HCT116 (cell line): ENCODE data around the gene TNC. TPM values are rescaled to one million over a fixed set of nuclear protein-coding genes. Genes with fewer than 3 reads are reported as not detected.

ENCODE experiments used
- ATAC-seq: fragments of 200-7000 bp; cut with Tn5 transposase; 2 replicates; pipeline ENCODE4 v1.9.1; 2020; ENCODE audit warnings: mild to moderate bottlenecking, moderate library complexity
- BruUV-seq: library from RNA; stranded (reverse); fragments of 400-500 nt; replicated peaks from 2 replicates; lab custom pipeline; 2021; lab: Mats Ljungman, UMichigan
- CTCF ChIA-PET: fragments of 300-600 bp; sonication (Branson Sonifier 250); formaldehyde crosslinking; loops from one replicate; lab custom pipeline; 2021; ENCODE audit warnings: antibody characterized with exemption; lab: Charles Lee
- POLR2A ChIA-PET: fragments of 300-600, 350-600 bp; sonication (Branson Sonifier 250); formaldehyde crosslinking; loops from one replicate; lab custom pipeline; 2021; ENCODE audit warnings: antibody characterized with exemption; lab: Charles Lee
- RAD21 ChIA-PET, 2 experiments: fragments of 300-600 bp; sonication (Branson Sonifier 250); formaldehyde crosslinking; loops; one replicate each; lab custom pipeline; 2023; ENCODE audit warnings: low total read pairs in 2 of 2; ENCODE audit not compliant: uncharacterized antibody in 2 of 2, unreplicated experiment in 2 of 2, low non-redundant PET in 1 of 2; lab: Charles Lee
- DNase-seq: peaks from one replicate; pipeline ENCODE4 v3.0.0-alpha.2; 2010; ENCODE audit warnings: low read depth, low spot score
- H2AFZ ChIP-seq: fragments of 200-600 bp; shearing (Covaris generic), sonication (generic); 2 replicates; pipeline ENCODE4 v1.6.1; 2017; ENCODE audit warnings: low read depth, mixed run types, mixed read lengths, antibody characterized with exemption, low read length; ENCODE audit not compliant: poor library complexity, severe bottlenecking
- H3K27ac ChIP-seq: 2 replicates; pipeline ENCODE4 v1.5.1; 2012; ENCODE audit warnings: low read depth, low read length
- H3K27me3 ChIP-seq: fragments of 200-600 bp; sonication (generic); 2 replicates; pipeline ENCODE4 v1.6.1; 2016; ENCODE audit warnings: mixed run types, low read length, mixed read lengths; ENCODE audit not compliant: insufficient read depth
- H3K36me3 ChIP-seq, 2 experiments: fragments of 200-500 bp in 1 of 2; fragments of 200-600 bp in 1 of 2; sonication (Bioruptor generic) in 1 of 2; sonication (generic) in 1 of 2; 2 replicates each; pipeline versions ENCODE4 v1.5.1 to v1.6.1; 2014 to 2016; ENCODE audit warnings: low read length in 2 of 2, inconsistent platforms in 1 of 2, mixed read lengths in 1 of 2, mixed run types in 1 of 2; ENCODE audit not compliant: insufficient read depth in 2 of 2, control insufficient read depth in 1 of 2
- H3K4me1 ChIP-seq, 2 experiments: fragments of 200-600 bp in 1 of 2; sonication (generic) in 1 of 2; 2 replicates each; pipeline versions ENCODE4 v1.5.1 to v1.6.1; 2012 to 2017; ENCODE audit warnings: low read length in 2 of 2, inconsistent platforms in 1 of 2, mild to moderate bottlenecking in 1 of 2, mixed read lengths in 1 of 2, mixed run types in 1 of 2, moderate library complexity in 1 of 2; ENCODE audit not compliant: insufficient read depth in 2 of 2, control insufficient read depth in 1 of 2
- H3K4me2 ChIP-seq: fragments of 200-600 bp; sonication (generic); 2 replicates; pipeline ENCODE4 v1.6.1; 2017; ENCODE audit warnings: mixed run types, low read length, mixed read lengths
- H3K4me3 ChIP-seq, 2 experiments: fragments of 200-600 bp in 1 of 2; sonication (generic) in 1 of 2; replicated peaks in 1 of 2; 2 replicates each; pipeline ENCODE4 v1.5.1; 2011 to 2016; ENCODE audit warnings: low read length in 2 of 2, control low read depth in 1 of 2, low read depth in 1 of 2, mild to moderate bottlenecking in 1 of 2, mixed read lengths in 1 of 2, mixed run types in 1 of 2
- H3K79me2 ChIP-seq: fragments of 200-600 bp; sonication (generic); 2 replicates; pipeline ENCODE4 v1.6.1; 2017; ENCODE audit warnings: mild to moderate bottlenecking, mixed run types, low read length, moderate library complexity, mixed read lengths; ENCODE audit not compliant: insufficient read depth
- H3K9ac ChIP-seq: fragments of 200-600 bp; sonication (generic); 2 replicates; pipeline ENCODE4 v1.6.1; 2016; ENCODE audit warnings: low read length, mixed read lengths
- H3K9me2 ChIP-seq: fragments of 200-600 bp; sonication (generic), shearing (Covaris generic); 2 replicates; pipeline ENCODE4 v1.6.1; 2017; ENCODE audit warnings: mixed run types, mild to moderate bottlenecking, moderate library complexity; ENCODE audit not compliant: insufficient read depth
- H3K9me3 ChIP-seq, 2 experiments: fragments of 200-500 bp in 1 of 2; fragments of 200-600 bp in 1 of 2; sonication (Bioruptor generic) in 1 of 2; sonication (generic) in 1 of 2; 2 replicates each; pipeline ENCODE4 v1.6.1; 2014 to 2017; ENCODE audit warnings: low read length in 2 of 2, mixed read lengths in 2 of 2, inconsistent platforms in 1 of 2, low read depth in 1 of 2, mild to moderate bottlenecking in 1 of 2, mixed run types in 1 of 2, moderate library complexity in 1 of 2; ENCODE audit not compliant: control insufficient read depth in 1 of 2, insufficient read depth in 1 of 2
- H4K20me1 ChIP-seq: fragments of 200-600 bp; sonication (generic), shearing (Covaris generic); 2 replicates; pipeline ENCODE4 v1.6.1; 2017; ENCODE audit warnings: mixed run types, mild to moderate bottlenecking, moderate library complexity; ENCODE audit not compliant: insufficient read depth
- CEBPB ChIP-seq: IDR thresholded peaks from 2 replicates; pipeline ENCODE4 v1.6.1; 2012; ENCODE audit warnings: low read depth
- EGR1 ChIP-seq: IDR thresholded peaks from 2 replicates; pipeline ENCODE4 v1.6.1; 2012; ENCODE audit warnings: low read depth
- ELF1 ChIP-seq: IDR thresholded peaks from 2 replicates; pipeline ENCODE4 v1.6.1; 2012; ENCODE audit warnings: low read depth, borderline replicate concordance
- EZH2 ChIP-seq: fragments of 200-600 bp; sonication (generic); IDR thresholded peaks from 2 replicates; pipeline ENCODE4 v1.6.1; 2017; ENCODE audit warnings: antibody characterized with exemption, mixed run types
- EZH2phosphoT487 ChIP-seq: fragments of 200-600 bp; IDR thresholded peaks from 2 replicates; pipeline ENCODE4 v1.6.1; 2018; ENCODE audit warnings: antibody characterized with exemption, borderline replicate concordance
- FOSL1 ChIP-seq: IDR thresholded peaks from 2 replicates; pipeline ENCODE4 v1.6.1; 2012; ENCODE audit warnings: low read depth
- JUND ChIP-seq: IDR thresholded peaks from 2 replicates; pipeline ENCODE4 v1.6.1; 2012
- POLR2AphosphoS5 ChIP-seq: IDR thresholded peaks from 2 replicates; pipeline ENCODE4 v1.6.1; 2011; ENCODE audit warnings: mild to moderate bottlenecking, low read depth, low read length, moderate library complexity
- RAD21 ChIP-seq: IDR thresholded peaks from 2 replicates; pipeline ENCODE4 v1.6.1; 2012; ENCODE audit warnings: low read depth, mild to moderate bottlenecking
- TCF7L2 ChIP-seq: IDR thresholded peaks from 2 replicates; pipeline ENCODE4 v1.7.0; 2011; ENCODE audit warnings: borderline replicate concordance, inconsistent platforms; ENCODE audit not compliant: insufficient read depth, insufficient read length; ENCODE audit errors: extremely low read depth
- YY1 ChIP-seq: IDR thresholded peaks from 2 replicates; pipeline ENCODE4 v1.6.1; 2011; ENCODE audit warnings: low read length, low read depth, moderate library complexity, mild to moderate bottlenecking; ENCODE audit not compliant: insufficient replicate concordance; ENCODE audit errors: extremely low read depth
- ZFX ChIP-seq: fragments of 450-650 bp; IDR thresholded peaks from 2 replicates; pipeline ENCODE4 v1.6.1; 2017
- intact Hi-C: fragments of 100-400 bp; cut with micrococcal nuclease; formaldehyde crosslinking; loops from 2 replicates; pipeline ENCODE4 v1.10.0; 2022
- total RNA-seq: library from RNA; stranded (reverse); gene quantifications from one replicate; pipeline ENCODE4 v1.2.1, GENCODE V29; 2021; ENCODE audit not compliant: unreplicated experiment
- TF ChIP-seq, protein P1 (sequence below), 3 experiments: fragments of 200-600 bp in 1 of 3; sonication (generic) in 1 of 3; IDR thresholded peaks in 2 of 3; conservative IDR thresholded peaks in 1 of 3; 2 replicates each; pipeline ENCODE4 v1.5.1; 2012 to 2017; ENCODE audit warnings: low read depth in 2 of 3, low read length in 2 of 3, antibody characterized with exemption in 1 of 3, borderline replicate concordance in 1 of 3, control low read depth in 1 of 3, mild to moderate bottlenecking in 1 of 3, mixed read lengths in 1 of 3, mixed run types in 1 of 3, moderate library complexity in 1 of 3; ENCODE audit not compliant: insufficient read depth in 1 of 3
- TF ChIP-seq, protein P2 (sequence below): IDR thresholded peaks from 2 replicates; pipeline ENCODE4 v1.6.1; 2012

TNC gene
- total RNA-seq, 1 experiment from 2014 or later, result 0.49 TPM

GRCh38 chr9:115050002-115050490 lies 67.9 kb downstream of the TNC start:
- H3K27ac ChIP-seq, result no peak overlapping the region
- H3K9me2 ChIP-seq, result no peaks in the 10 kb centered on the region
- no TSS peak for BruUV-seq
- H3K79me2 ChIP-seq, result no peaks in the 10 kb centered on the region
- H3K4me1 ChIP-seq, result no peaks in the 10 kb centered on the region
- TF ChIP-seq TCF7L2, result no peak
- TF ChIP-seq, protein P1, sequence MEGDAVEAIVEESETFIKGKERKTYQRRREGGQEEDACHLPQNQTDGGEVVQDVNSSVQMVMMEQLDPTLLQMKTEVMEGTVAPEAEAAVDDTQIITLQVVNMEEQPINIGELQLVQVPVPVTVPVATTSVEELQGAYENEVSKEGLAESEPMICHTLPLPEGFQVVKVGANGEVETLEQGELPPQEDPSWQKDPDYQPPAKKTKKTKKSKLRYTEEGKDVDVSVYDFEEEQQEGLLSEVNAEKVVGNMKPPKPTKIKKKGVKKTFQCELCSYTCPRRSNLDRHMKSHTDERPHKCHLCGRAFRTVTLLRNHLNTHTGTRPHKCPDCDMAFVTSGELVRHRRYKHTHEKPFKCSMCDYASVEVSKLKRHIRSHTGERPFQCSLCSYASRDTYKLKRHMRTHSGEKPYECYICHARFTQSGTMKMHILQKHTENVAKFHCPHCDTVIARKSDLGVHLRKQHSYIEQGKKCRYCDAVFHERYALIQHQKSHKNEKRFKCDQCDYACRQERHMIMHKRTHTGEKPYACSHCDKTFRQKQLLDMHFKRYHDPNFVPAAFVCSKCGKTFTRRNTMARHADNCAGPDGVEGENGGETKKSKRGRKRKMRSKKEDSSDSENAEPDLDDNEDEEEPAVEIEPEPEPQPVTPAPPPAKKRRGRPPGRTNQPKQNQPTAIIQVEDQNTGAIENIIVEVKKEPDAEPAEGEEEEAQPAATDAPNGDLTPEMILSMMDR (IDR thresholded peaks at IDR 0.05 in 2 of 3, conservative IDR thresholded peaks at IDR 0.05 in 1 of 3; ENCODE audit: borderline replicate concordance in 1 of 3, insufficient read depth in 1 of 3, low read depth in 2 of 3, low read length in 2 of 3), result no peak
- TF ChIP-seq FOSL1, result no peak
- TF ChIP-seq POLR2AphosphoS5, result no peak
- no peak for TF ChIP-seq RAD21
- no peak for TF ChIP-seq JUND
- TF ChIP-seq EGR1, result no peak
- TF ChIP-seq YY1, result no peak
- ChIA-PET POLR2A (no interaction called here), RAD21 (no interaction called here), CTCF (no interaction called here)
- H3K36me3 ChIP-seq, result no peaks in the 10 kb centered on the region
- no peak overlapping the region for H3K9ac ChIP-seq
- no peak overlapping the region for H3K4me3 ChIP-seq
- H3K4me2 ChIP-seq, result no peak overlapping the region
- no peak overlapping the region for H2AFZ ChIP-seq
- no peak for DNase-seq
- ATAC-seq, result no peak
- no peaks in the 10 kb centered on the region for H3K9me3 ChIP-seq
- intact Hi-C loops, result no loop called here
- H4K20me1 ChIP-seq, result no peaks in the 10 kb centered on the region
- H3K27me3 ChIP-seq, result peaks cover 26% of the 10 kb centered on the region; the same call in 1 of the 2 replicates

GRCh38 chr9:115046824-115047223 lies 71.1 kb downstream of the TNC start:
- peaks cover 12% of the 10 kb centered on the region; the same call in 1 of the 2 replicates for H3K27me3 ChIP-seq
- no peaks in the 10 kb centered on the region for H3K9me3 ChIP-seq
- no peak overlapping the region for H3K4me3 ChIP-seq
- POLR2A ChIA-PET, result no interaction called here
- CTCF ChIA-PET, result no interaction called here
- no peaks in the 10 kb centered on the region for H3K36me3 ChIP-seq
- TF ChIP-seq ELF1 (no peak), EZH2phosphoT487 (no peak), YY1 (no peak), CEBPB (no peak), JUND (no peak), EZH2 (no peak), ZFX (no peak)
- TF ChIP-seq, protein P1 (IDR thresholded peaks at IDR 0.05 in 2 of 3, conservative IDR thresholded peaks at IDR 0.05 in 1 of 3; ENCODE audit: borderline replicate concordance in 1 of 3, insufficient read depth in 1 of 3, low read depth in 2 of 3, low read length in 2 of 3), result no peak
- TF ChIP-seq, protein P2, sequence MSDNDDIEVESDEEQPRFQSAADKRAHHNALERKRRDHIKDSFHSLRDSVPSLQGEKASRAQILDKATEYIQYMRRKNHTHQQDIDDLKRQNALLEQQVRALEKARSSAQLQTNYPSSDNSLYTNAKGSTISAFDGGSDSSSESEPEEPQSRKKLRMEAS, result no peak
- H3K4me2 ChIP-seq, result no peak overlapping the region
- no peak for DNase-seq
- H3K79me2 ChIP-seq, result no peaks in the 10 kb centered on the region
- no peaks in the 10 kb centered on the region for H3K9me2 ChIP-seq
- RAD21 ChIA-PET, result no interaction called here
- no peak for ATAC-seq
- no peaks in the 10 kb centered on the region for H4K20me1 ChIP-seq
- no peak overlapping the region for H2AFZ ChIP-seq
- H3K27ac ChIP-seq, result no peak overlapping the region
- H3K4me1 ChIP-seq, result no peaks in the 10 kb centered on the region
- BruUV-seq, result no TSS peak
- intact Hi-C loops, result no loop called here
- H3K9ac ChIP-seq, result no peak overlapping the region
